Frontal cortex (tissue), 4 donors: ENCODE results near the gene VN1R2. TPM values are rescaled to one million over a fixed set of nuclear protein-coding genes. Genes with fewer than 3 reads are reported as not detected.
"Not testable (repeated sequence)": the region's sequence is repeated elsewhere in the genome, so short reads cannot be mapped to it uniquely, and the experiment has no call there.

Source experiments
- DNase-seq, 2 donors: peaks; one replicate each; pipeline ENCODE4 v3.0.0; 2012; ENCODE audit warnings: low spot score in 2 of 2
- FAIRE-seq: peaks from 2 replicates; lab custom pipeline; 2012; peaks lifted over from hg19 to GRCh38; lab: Jason Lieb, UNC
- total RNA-seq: library from RNA; depleted of rRNA; stranded (reverse); fragments of >200 nt; gene quantifications from one replicate; pipeline ENCODE4 v1.2.3, GENCODE V29; 2014
- donor health status: control.
- donor health status: control.
- donor health status: control.

Gene VN1R2, protein sequence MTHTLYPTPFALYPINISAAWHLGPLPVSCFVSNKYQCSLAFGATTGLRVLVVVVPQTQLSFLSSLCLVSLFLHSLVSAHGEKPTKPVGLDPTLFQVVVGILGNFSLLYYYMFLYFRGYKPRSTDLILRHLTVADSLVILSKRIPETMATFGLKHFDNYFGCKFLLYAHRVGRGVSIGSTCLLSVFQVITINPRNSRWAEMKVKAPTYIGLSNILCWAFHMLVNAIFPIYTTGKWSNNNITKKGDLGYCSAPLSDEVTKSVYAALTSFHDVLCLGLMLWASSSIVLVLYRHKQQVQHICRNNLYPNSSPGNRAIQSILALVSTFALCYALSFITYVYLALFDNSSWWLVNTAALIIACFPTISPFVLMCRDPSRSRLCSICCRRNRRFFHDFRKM
- not detected for total RNA-seq

DNA sequence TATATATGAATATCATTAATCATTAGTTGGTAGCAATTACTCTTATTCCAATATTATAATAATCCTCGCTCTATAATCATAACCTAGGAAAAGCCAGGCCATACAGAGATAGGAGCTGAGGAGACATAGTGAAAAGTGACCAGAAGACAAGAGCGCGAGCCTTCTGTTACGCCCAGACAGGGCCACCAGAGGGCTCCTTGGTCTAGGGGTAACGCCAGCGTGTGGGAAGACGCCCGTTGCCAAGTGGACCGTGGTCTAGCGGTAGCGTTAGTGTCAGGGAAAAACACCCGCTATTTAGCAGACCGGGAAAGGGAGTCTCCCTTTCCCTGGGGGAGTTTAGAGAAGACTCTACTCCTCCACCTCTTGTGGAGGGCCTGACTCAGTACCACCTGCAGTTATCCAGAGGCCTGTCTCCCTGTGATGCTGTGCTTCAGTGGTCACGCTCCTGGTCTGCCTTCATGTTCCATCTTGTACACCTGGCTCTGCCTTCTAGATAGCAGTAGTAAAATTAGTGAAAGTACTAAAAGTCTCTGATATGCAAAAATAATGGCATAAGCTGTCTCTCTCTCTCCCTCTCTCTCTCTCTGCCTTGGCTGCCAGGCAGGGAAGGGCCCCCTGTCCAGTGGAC, at the start of gene VN1R2:
VN1R2 (plus strand) TSS at position 578 of the 628 bp plus-strand sequence. CDS start 84 bp downstream, outside the sequence.
- not testable (repeated sequence) for FAIRE-seq, DNase-seq

DNA sequence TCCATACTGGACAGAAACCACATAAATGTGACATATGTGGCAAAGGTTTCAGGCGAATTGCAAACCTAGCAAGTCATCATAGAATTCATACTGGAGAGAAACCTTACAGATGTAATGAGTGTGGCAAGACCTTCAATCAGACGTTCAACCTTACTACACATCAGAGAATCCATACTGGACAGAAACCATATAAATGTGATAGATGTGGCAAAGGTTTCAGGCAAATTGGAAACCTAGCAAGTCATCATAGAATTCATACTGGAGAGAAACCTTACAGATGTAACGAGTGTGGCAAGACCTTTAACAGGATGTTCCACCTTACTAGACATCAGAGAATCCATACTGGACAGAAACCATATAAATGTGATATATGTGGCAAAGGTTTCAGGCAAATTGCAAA, 46.5 kb upstream of the VN1R2 start:
- FAIRE-seq = not testable (repeated sequence)

DNA sequence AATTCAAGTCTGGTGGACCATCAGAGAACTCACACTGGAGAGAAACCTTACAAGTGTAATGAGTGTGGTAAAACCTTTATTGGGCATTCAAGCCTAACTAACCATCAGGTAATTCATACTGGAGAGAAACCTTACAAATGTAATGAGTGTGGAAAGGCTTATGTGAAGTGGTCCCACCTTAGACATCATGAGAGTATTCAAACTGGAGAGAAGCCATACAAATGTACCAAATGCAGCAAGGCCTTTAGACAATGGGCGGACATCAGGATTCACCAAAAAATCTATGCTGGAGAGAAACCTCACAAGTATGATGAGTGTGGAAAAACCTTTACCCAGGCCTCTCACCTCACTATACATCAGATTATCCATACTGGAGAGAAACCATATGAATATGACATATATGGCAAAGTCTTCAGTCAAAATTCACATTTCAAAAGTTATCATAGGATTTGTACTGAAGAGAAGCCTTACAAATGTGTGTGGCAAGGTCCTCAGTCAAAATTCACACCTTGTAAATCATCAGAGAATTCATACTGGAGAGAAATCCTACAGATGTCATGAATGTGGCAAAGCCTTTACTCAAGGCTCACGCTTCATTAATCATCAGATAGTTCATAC, 45.3 kb upstream of the VN1R2 start:
- FAIRE-seq (no peak), DNase-seq (no peak)

More for the DNA sequence above, 46.5 kb upstream of the VN1R2 start:
- DNase-seq = not testable (repeated sequence)

DNA sequence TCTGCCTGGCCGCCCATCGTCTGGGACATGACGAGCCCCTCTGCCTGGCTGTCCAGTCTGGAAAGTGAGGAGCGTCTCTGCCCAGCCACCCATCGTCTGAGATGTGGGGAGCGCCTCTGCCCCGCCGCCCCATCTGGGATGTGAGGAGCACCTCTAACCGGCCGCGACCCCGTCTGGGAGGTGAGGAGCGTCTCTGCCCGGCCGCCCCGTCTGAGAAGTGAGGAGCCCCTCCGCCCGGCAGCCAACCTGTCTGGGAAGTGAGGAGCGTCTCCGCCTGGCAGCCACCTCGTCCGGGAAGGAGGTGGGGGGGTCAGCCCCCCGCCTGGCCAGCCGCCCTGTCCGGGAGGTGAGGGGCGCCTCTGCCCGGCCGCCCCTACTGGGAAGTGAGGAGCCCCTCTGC, 35.4 kb upstream of the VN1R2 start:
- not testable (repeated sequence) for FAIRE-seq, DNase-seq

DNA sequence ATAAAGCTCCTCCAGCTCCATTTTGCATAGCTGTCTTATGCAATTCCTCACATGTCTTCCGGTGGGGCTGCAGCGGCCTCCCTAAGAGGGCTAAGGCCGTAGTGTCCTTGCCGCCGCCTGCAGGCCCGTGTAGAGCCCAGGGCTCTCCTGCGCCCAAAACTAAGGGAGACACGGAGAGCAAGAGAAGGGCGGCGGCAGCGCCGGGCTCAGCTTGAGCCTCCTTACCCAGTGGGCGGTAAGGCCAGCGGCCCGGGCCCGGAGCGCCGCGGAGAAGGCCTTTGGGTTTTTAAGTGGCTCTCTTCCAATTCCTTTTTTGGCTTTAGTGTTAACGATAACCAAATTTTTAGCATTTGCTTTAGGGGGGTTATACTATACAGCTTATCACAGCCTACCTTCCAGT, 33.5 kb upstream of the VN1R2 start:
- FAIRE-seq (no peak), DNase-seq (no peak)

DNA sequence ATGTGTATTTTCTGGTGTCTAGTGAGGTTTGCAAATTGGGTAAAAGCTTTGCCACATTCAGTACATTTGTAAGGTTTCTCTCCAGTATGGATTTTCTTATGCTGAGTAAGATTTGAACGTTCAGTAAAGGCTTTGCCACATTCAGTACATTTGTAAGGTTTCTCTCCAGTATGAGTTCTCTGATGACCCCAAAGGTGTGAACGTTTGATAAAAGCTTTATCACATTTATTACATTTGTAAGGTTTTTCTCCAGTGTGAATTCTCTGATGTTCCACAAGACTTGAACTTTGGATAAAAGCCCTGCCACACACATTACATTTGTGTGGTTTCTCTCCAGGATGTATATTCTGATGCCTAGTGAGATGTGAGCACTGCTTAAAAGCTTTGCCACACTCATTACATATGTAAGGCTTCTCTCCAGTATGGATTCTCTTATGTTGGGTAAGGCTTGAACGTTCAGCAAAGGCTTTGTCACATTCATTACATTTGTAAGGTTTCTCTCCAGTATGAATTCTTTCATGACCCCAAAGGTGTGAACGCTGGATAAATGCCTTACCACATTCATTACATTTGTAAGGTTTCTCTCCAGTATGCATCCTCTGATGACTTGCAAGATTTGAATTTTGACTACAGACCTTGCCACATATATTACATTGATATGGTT, 20.8 kb upstream of the VN1R2 start:
- FAIRE-seq = no peak
- DNase-seq = no peak

DNA sequence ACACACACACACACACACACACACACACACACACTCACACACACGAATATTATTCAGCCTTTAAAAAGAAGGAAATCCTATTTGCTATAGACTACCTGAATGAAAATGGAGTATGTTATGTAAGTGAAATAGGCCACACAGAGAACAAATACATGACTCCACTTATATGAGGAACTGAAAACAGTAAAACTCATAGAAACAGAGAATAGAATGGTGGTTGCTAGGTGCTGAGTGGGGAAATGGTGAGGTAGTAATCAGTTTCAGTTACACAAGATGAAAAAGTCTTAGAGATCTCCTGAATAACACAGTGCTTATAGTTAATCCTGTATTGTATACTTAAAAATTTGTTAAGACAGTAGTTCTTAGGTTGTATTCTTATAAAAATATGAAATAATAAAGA, 11.6 kb upstream of the VN1R2 start:
- no peak for FAIRE-seq

DNA sequence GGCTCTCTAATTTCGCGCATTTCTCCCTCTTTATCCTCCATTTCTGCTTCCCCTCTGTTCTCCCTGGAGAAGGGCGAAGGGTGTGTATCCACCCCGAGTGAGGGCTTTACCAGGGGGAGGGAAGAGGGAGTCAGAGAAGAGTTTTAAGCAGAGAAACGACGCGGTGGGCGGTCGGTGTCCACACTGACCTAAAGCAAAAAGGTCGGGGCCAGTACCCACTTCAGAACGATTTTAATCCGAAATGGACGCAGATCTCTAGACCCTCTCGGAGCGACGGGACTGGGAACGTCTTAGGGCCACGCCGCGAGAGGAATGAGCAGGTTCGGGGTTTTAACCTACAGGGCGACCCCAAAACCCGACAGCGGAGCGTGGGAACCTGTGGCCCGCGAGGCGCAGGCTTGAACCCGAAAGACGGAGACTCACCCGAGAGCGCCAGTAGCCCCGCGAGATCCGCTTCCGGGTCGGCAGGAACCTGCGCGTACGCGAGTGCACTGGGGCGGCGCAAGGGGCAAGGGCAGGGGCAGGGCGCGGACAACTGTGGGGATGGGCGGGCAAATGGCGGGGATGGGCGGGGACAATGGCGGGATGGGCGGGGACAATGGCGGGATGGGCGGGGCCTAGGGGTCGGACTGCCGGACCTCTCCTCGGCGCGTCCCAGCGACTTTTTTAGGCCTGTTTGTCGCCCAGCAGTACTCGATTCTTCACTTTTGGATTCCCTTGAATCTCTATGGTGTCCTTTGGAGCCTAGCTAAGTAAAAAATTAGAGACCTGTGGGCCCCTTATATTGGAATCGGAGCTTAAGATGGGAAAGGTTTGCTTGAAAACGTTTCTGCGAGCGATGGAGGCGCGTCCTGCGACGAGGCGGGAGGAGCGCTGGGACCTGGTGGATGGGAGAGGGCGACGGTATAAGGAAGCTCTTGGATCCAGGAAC, 3.4 kb upstream of the VN1R2 start, which contains the start of gene ZNF677:
ZNF677 (minus strand) TSS at position 463 of the 931 bp plus-strand sequence. CDS start 3,323 bp downstream, outside the sequence.
- FAIRE-seq = no peak
- DNase-seq = peak; percentile 79 to 89

More for the DNA sequence above, 11.6 kb upstream of the VN1R2 start:
- no peak for DNase-seq

DNA sequence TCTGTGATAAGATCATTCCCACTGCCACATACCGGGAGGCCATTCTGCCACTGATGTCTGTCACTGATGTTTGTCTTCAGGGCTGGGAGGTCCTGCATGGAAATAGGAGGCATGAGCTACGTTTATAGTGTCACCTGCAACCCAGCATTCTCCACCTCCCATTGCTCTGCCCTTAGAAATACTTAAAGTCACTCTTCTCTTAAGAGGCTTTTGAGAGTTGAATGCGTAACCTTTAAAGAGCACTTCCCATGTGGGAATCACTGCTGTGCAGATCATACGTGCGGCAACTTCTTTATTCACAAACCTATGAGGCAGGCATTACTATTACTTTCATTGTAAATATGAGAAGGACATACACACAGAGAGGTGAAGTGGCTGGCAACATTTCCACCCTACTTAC, 9.5 kb downstream of the VN1R2 start, which contains the start of gene VN1R4:
VN1R4 (minus strand) TSS at position 101 of the 400 bp plus-strand sequence; CDS start at position 43, 58 bp downstream.
- DNase-seq, FAIRE-seq: not testable (repeated sequence)

DNA sequence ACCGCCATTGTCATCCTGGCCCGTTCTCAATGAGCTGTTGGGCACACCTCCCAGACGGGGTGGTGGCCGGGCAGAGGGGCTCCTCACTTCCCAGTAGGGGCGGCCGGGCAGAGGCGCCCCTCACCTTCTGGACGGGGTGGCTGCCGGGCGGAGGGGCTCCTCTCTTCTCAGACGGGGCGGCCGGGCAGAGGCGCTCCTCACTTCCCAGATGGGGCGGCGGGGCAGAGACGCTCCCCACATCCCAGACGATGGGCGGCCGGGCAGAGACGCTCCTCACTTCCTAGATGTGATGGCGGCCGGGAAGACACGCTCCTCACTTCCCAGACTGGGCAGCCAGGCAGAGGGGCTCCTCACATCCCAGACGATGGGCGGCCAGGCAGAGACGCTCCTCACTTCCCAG, 11.8 kb downstream of the VN1R2 start:
- not testable (repeated sequence) for DNase-seq, FAIRE-seq

DNA sequence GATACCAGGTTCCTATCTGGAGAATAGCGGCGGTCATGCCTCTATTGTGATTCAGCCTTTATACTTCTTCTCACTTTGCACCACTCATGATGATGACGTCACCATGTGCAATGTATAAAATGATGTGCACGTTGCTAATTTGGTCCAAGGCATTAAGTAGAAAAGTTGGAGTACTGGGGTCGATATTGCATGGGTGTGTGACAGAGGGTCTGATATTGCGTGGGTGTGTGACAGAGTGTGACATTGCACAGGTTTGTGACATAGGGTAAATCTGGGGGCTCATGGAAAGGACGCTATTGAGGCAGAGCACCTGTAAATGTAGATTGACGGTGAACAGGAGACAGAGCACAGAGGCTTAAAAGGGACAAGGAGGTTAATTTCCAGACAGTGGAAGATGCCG, 14.0 kb downstream of the VN1R2 start:
- FAIRE-seq (no peak), DNase-seq (no peak)

DNA sequence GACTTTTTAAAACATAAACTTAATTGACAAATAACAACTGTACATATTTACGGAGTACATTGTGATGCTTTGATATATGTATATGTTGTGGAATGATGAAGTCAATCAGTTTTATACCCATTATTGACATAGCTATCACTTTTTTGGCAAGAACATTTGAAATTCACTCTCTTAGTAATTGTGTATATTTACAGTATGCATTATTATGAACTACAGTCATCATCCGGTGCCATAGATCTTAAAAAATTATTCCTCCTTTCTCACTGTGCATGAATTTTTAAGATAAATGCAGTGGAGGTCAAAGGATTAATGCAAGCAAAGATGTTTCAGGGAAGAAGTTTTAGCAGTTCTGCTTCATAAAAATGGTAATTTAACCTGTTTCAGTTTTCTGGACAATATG, 17.4 kb downstream of the VN1R2 start:
- DNase-seq = no peak
- no peak for FAIRE-seq

DNA sequence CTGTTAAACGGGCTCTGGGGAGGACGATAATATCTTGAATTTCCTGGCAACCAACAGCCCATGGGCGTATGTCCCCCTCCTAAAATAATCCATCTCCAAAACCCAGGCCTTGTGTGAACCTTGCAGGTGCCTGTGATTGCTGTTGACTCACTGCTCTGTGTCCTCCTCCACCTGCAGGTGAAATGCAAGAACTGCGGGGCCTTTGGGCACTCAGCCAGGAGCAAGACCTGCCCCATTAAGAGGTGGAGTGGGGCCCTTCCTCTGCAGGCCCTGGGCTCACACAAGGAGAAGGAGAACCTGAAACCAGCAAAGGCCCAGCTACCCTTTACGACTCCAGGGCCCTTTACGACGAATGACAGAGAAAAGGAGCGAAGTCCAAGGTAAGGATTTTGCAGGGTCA, 23.9 kb downstream of the VN1R2 start:
- not testable (repeated sequence) for FAIRE-seq, DNase-seq

DNA sequence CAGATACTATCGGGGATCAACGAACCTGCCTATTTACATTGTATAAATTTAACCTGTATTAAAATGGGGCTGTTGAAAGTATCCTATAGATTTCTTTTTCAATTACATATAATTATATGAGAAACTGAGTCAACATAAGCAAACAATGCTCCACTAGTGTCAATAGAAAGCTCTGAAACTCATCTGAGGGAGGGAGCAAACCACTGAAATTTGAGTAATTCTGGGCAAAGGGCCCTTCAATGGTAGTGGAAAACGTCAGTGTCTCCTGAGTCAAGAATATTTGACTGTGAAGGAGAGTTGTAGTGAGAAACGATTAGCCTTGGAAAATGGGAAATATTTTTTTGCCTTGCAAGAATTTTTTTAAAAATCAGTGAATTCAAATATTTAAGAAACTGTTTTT, 27.0 kb downstream of the VN1R2 start:
- DNase-seq (no peak), FAIRE-seq (no peak)

DNA sequence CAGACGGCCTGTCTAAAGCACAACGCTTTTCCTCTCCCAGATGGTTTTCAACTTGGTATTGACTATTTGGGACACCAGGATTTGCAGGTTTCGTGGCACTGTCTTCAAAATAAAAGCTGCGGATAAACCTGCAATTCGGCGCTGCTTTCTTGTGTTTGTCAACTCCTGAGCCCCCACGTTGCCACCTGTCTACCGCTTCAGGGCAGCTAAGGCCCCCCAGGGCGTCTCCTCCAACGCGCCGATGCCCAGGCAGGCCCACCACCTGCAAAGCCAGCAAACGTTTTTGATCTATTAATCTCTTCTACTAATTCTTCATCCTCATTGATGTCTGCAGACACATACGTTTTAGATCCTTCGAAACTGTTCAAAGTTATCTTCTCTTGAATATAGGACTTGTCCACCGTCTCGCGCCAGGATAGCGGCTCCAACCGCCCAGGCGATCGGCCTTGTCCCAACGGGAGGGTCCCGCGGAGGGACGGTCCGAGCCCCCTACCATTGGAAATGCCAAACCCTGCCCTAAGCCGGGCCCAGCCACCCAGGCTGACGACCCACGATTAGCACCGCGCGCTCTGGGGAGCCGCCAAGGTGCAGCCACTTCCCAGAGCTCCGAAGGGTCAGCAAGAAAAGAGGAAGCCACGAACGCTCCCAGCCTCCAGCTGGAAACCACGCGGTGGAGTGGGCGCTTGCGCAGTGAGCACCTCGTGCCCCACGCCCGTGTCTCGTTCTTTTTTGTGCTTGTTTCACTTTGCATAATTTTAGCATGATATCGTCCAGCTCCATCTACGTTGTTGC, 32.9 kb downstream of the VN1R2 start:
- no peak for FAIRE-seq
- DNase-seq = no peak

DNA sequence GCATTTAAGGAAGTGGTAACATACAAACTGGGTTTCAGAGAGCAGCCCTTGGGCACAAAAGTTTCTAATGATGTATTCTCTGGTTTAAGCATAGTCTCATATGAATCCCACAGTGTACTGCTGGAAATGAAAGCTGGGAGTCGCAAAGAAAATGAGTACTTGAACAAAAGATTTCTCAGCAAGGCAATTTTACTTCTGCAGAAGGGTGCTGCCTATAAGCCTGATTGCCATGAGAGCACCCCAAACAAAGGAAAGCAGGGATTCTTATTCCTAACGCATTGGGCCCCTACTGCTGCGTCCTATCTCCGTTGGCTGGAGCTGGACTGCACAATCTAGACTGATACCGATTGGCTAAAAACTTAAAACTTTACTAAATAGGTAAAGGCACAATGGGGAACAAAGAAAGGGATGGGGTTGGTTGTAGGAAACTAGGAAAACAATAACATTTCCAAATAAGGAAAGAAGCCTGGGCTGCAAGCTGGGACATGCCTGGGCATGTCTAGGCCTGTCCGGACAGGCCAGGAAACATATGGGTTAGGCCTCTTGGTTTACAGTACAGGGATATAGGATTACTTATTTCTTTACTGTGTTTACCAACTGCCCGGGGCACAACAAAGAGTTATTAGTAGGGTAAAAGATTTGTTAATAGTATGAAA, 36.8 kb downstream of the VN1R2 start:
- no peak for DNase-seq
- FAIRE-seq = no peak

DNA sequence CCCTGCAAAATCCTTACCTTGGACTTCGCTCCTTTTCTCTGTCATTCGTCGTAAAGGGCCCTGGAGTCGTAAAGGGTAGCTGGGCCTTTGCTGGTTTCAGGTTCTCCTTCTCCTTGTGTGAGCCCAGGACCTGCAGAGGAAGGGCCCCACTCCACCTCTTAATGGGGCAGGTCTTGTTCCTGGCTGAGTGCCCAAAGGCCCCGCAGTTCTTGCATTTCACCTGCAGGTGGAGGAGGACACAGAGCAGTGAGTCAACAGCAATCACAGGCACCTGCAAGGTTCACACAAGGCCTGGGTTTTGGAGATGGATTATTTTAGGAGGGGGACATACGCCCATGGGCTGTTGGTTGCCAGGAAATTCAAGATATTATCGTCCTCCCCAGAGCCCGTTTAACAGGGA, 43.2 kb downstream of the VN1R2 start:
- not testable (repeated sequence) for FAIRE-seq, DNase-seq
